SK-N-SH treated with all-trans-retinoic acid at 6 μM for 48 hours (cell line): ENCODE results near the gene IGFL1.

Experiments used
- ATAC-seq: fragments of 200-7000 bp; cut with Tn5 transposase; 3 replicates; pipeline ENCODE4 v1.9.1; 2020; ENCODE audit warnings: mild to moderate bottlenecking, moderate library complexity
- ARNTL ChIP-seq: fragments of 450-650 bp; formaldehyde crosslinking; IDR thresholded peaks from 2 replicates; pipeline ENCODE4 v1.5.0; 2020; ENCODE audit warnings: low read depth, mild to moderate bottlenecking, moderate library complexity, borderline replicate concordance
- CSDC2 ChIP-seq: fragments of 250-450 bp; sonication (Bioruptor Pico); IDR thresholded peaks from 2 replicates; pipeline ENCODE4 v1.5.0; 2020; ENCODE audit warnings: mild to moderate bottlenecking, moderate library complexity
- ESRRG ChIP-seq: fragments of 250-450 bp; sonication (Bioruptor Pico); IDR thresholded peaks from 2 replicates; pipeline ENCODE4 v1.6.1; 2021; ENCODE audit warnings: mild to moderate bottlenecking
- GLIS3 ChIP-seq: fragments of 250-450 bp; sonication (Bioruptor Pico); IDR thresholded peaks from 2 replicates; pipeline ENCODE4 v1.5.0; 2020; ENCODE audit warnings: mild to moderate bottlenecking, moderate library complexity
- ISL1 ChIP-seq: fragments of 250-450 bp; sonication (Bioruptor Pico); IDR thresholded peaks from 2 replicates; pipeline ENCODE4 v2.1.2; 2022; ENCODE audit warnings: mild to moderate bottlenecking, moderate library complexity
- OSR1 ChIP-seq: fragments of 250-450 bp; sonication (Bioruptor Pico); IDR thresholded peaks from 2 replicates; pipeline ENCODE4 v1.8.0; 2022; ENCODE audit warnings: moderate library complexity, mild to moderate bottlenecking, inconsistent platforms
- PPARA ChIP-seq: fragments of 250-450 bp; sonication (Bioruptor Pico); IDR thresholded peaks from 2 replicates; pipeline ENCODE4 v1.5.0; 2020; ENCODE audit warnings: mild to moderate bottlenecking, borderline replicate concordance
- SNAI2 ChIP-seq: fragments of 250-450 bp; sonication (Bioruptor Pico); IDR thresholded peaks from 2 replicates; pipeline ENCODE4 v1.5.0; 2020; ENCODE audit warnings: mild to moderate bottlenecking, moderate library complexity
- TCF4 ChIP-seq: fragments of 250-450 bp; sonication (Bioruptor Pico); IDR thresholded peaks from 2 replicates; pipeline ENCODE4 v1.8.0; 2021; ENCODE audit warnings: mild to moderate bottlenecking, moderate library complexity, borderline replicate concordance
- TOX ChIP-seq: fragments of 250-450 bp; sonication (Bioruptor Pico); IDR thresholded peaks from 2 replicates; pipeline ENCODE4 v1.8.0; 2021; ENCODE audit warnings: mild to moderate bottlenecking, moderate library complexity, borderline replicate concordance
- ZC3H10 ChIP-seq: fragments of 250-450 bp; sonication (Bioruptor Pico); IDR thresholded peaks from 2 replicates; pipeline ENCODE4 v1.5.1; 2021; ENCODE audit warnings: mild to moderate bottlenecking, moderate library complexity
- ZFP30 ChIP-seq: fragments of 450-650 bp; formaldehyde crosslinking; IDR thresholded peaks from 2 replicates; pipeline ENCODE4 v1.5.0; 2022; ENCODE audit warnings: mild to moderate bottlenecking, moderate library complexity
- ZNF565 ChIP-seq: fragments of 450-650 bp; formaldehyde crosslinking; conservative IDR thresholded peaks from 2 replicates; pipeline ENCODE4 v1.5.0; 2020; ENCODE audit warnings: low read depth, mild to moderate bottlenecking, moderate library complexity
- ZNF70 ChIP-seq: fragments of 450-650 bp; formaldehyde crosslinking; IDR thresholded peaks from 2 replicates; pipeline ENCODE4 v1.5.0; 2020; ENCODE audit warnings: mild to moderate bottlenecking, moderate library complexity
- ZNF8 ChIP-seq: fragments of 450-650 bp; formaldehyde crosslinking; IDR thresholded peaks from 2 replicates; pipeline ENCODE4 v1.5.0; 2020; ENCODE audit warnings: mild to moderate bottlenecking, moderate library complexity
- TF ChIP-seq, protein P1 (sequence below): fragments of 250-450 bp; sonication (Bioruptor Pico); IDR thresholded peaks from 2 replicates; pipeline ENCODE4 v1.8.0; 2021; ENCODE audit warnings: low read depth, mild to moderate bottlenecking, moderate library complexity, borderline replicate concordance
- TF ChIP-seq, protein P2 (sequence below): fragments of 250-450 bp; sonication (Bioruptor Pico); IDR thresholded peaks from 2 replicates; pipeline ENCODE4 v1.5.1; 2020; ENCODE audit warnings: low read depth, mild to moderate bottlenecking, moderate library complexity
- TF ChIP-seq, protein P3 (sequence below): fragments of 250-450 bp; sonication (Bioruptor Pico); IDR thresholded peaks from 2 replicates; pipeline ENCODE4 v1.8.0; 2020; ENCODE audit warnings: mild to moderate bottlenecking, moderate library complexity, borderline replicate concordance
- TF ChIP-seq, protein P4 (sequence below): fragments of 250-450 bp; sonication (Bioruptor Pico); IDR thresholded peaks from 2 replicates; pipeline ENCODE4 v1.5.0; 2020; ENCODE audit warnings: mild to moderate bottlenecking, moderate library complexity
- TF ChIP-seq, protein P5 (sequence below): fragments of 250-450 bp; sonication (Bioruptor Pico); IDR thresholded peaks from 2 replicates; pipeline ENCODE4 v1.5.1; 2021; ENCODE audit warnings: mild to moderate bottlenecking, moderate library complexity

IGFL1 gene

DNA sequence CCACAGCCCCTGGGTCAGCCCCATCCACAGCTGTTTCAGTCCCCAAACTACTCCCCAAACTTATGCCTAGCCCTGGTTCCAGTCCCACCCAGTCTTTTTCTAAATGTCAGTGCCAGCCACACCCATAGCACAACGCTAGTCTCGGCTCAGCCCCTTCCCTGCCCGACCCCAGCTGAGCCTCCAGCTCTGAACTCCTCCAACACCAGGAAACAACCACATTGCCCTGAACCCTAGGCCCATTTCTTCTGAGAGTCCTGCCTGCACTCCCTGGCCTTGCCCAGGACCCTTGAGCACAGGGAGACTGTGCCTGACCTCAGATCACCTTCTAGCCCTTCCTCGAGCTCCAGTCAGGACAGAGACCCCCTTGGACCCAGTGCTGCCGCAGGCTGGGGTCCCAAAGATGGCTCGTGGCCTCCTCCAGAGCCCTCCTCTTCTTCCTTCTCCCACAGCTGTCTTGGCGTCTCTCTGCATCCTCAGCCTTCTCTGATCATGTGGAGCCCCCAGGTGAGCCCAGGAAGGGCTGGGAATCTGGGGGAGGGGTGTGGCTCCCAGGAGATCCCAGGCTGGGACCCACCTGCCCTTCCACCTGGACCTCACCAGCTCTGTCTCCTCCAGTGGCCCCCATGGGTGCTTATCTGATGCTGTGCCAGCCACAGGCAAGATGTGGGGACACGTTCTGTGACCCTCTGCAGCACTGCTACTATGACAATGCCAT, 33.0 kb upstream of the IGFL1 start:
- TF ChIP-seq CSDC2 (no peak), PPARA (CRISPR knock-in tag) (no peak), ISL1 (no peak), ZFP30 (CRISPR knock-in tag) (no peak), SNAI2 (no peak), GLIS3 (CRISPR knock-in tag) (no peak), TOX (CRISPR knock-in tag) (no peak), ZNF70 (CRISPR knock-in tag) (no peak), ZNF8 (CRISPR knock-in tag) (no peak), OSR1 (CRISPR knock-in tag) (no peak), ARNTL (no peak), ZC3H10 (no peak), ESRRG (no peak), ZNF565 (no peak), TCF4 (CRISPR knock-in tag) (no peak)
- TF ChIP-seq, protein P1, sequence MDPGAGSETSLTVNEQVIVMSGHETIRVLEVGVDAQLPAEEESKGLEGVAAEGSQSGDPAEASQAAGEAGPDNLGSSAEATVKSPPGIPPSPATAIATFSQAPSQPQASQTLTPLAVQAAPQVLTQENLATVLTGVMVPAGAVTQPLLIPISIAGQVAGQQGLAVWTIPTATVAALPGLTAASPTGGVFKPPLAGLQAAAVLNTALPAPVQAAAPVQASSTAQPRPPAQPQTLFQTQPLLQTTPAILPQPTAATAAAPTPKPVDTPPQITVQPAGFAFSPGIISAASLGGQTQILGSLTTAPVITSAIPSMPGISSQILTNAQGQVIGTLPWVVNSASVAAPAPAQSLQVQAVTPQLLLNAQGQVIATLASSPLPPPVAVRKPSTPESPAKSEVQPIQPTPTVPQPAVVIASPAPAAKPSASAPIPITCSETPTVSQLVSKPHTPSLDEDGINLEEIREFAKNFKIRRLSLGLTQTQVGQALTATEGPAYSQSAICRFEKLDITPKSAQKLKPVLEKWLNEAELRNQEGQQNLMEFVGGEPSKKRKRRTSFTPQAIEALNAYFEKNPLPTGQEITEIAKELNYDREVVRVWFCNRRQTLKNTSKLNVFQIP (CRISPR knock-in tag): no peak
- TF ChIP-seq, protein P2, sequence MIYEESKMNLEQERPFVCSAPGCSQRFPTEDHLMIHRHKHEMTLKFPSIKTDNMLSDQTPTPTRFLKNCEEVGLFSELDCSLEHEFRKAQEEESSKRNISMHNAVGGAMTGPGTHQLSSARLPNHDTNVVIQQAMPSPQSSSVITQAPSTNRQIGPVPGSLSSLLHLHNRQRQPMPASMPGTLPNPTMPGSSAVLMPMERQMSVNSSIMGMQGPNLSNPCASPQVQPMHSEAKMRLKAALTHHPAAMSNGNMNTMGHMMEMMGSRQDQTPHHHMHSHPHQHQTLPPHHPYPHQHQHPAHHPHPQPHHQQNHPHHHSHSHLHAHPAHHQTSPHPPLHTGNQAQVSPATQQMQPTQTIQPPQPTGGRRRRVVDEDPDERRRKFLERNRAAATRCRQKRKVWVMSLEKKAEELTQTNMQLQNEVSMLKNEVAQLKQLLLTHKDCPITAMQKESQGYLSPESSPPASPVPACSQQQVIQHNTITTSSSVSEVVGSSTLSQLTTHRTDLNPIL (CRISPR knock-in tag): no peak
- TF ChIP-seq, protein P3, sequence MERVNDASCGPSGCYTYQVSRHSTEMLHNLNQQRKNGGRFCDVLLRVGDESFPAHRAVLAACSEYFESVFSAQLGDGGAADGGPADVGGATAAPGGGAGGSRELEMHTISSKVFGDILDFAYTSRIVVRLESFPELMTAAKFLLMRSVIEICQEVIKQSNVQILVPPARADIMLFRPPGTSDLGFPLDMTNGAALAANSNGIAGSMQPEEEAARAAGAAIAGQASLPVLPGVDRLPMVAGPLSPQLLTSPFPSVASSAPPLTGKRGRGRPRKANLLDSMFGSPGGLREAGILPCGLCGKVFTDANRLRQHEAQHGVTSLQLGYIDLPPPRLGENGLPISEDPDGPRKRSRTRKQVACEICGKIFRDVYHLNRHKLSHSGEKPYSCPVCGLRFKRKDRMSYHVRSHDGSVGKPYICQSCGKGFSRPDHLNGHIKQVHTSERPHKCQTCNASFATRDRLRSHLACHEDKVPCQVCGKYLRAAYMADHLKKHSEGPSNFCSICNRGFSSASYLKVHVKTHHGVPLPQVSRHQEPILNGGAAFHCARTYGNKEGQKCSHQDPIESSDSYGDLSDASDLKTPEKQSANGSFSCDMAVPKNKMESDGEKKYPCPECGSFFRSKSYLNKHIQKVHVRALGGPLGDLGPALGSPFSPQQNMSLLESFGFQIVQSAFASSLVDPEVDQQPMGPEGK (CRISPR knock-in tag): no peak
- TF ChIP-seq, protein P4, sequence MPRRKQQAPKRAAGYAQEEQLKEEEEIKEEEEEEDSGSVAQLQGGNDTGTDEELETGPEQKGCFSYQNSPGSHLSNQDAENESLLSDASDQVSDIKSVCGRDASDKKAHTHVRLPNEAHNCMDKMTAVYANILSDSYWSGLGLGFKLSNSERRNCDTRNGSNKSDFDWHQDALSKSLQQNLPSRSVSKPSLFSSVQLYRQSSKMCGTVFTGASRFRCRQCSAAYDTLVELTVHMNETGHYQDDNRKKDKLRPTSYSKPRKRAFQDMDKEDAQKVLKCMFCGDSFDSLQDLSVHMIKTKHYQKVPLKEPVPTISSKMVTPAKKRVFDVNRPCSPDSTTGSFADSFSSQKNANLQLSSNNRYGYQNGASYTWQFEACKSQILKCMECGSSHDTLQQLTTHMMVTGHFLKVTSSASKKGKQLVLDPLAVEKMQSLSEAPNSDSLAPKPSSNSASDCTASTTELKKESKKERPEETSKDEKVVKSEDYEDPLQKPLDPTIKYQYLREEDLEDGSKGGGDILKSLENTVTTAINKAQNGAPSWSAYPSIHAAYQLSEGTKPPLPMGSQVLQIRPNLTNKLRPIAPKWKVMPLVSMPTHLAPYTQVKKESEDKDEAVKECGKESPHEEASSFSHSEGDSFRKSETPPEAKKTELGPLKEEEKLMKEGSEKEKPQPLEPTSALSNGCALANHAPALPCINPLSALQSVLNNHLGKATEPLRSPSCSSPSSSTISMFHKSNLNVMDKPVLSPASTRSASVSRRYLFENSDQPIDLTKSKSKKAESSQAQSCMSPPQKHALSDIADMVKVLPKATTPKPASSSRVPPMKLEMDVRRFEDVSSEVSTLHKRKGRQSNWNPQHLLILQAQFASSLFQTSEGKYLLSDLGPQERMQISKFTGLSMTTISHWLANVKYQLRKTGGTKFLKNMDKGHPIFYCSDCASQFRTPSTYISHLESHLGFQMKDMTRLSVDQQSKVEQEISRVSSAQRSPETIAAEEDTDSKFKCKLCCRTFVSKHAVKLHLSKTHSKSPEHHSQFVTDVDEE (CRISPR knock-in tag): no peak
- TF ChIP-seq, protein P5, sequence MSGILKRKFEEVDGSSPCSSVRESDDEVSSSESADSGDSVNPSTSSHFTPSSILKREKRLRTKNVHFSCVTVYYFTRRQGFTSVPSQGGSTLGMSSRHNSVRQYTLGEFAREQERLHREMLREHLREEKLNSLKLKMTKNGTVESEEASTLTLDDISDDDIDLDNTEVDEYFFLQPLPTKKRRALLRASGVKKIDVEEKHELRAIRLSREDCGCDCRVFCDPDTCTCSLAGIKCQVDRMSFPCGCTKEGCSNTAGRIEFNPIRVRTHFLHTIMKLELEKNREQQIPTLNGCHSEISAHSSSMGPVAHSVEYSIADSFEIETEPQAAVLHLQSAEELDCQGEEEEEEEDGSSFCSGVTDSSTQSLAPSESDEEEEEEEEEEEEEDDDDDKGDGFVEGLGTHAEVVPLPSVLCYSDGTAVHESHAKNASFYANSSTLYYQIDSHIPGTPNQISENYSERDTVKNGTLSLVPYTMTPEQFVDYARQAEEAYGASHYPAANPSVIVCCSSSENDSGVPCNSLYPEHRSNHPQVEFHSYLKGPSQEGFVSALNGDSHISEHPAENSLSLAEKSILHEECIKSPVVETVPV: no peak
- no peak for ATAC-seq

DNA sequence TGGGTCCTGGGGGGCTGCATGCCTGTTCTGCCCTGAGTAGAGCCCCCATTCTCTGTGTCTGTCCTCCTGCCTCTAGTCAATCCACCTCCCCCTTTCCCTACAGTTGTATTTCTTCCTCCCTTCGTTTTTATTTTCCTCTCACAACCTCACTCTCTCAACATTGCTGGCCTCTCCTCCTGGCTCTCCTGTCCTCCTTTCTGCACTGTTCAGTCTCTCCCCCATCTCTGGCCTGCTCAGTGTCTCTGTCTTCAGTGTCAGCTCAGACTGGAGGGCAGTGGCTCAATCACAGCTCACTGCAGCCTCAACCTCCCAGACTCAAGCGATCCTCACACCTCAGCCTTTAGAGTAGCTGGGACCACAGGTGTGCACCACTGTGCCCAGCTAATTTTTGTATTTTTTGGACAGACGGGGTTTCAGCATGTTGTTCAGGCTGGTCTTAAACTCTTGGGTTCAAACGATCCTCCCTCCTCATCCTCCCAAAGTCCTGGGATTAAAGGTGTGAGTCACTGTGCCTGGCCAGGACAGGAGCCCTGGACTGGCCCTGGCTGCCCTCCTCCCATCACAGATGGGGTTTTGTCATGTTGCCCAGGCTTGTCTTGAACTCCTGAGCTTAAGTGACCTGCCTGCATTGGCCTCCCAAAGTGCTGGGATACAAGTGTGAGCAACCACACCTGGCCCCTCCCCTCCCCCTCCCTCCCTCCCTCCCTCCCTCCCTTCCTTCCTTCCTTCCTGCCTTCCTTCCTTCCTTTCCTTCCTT, 32.0 kb upstream of the IGFL1 start:
- no peak for ATAC-seq
- TF ChIP-seq, protein P2 (CRISPR knock-in tag): no peak
- no peak for TF ChIP-seq CSDC2
